Lower lobe of right lung (tissue), 2 donors: ENCODE measurements around the gene RHOT2. TPM values are rescaled to one million over a fixed set of nuclear protein-coding genes. Genes with fewer than 3 reads are reported as not detected.
A peak's percentile ranks its signal among the peaks of the same experiment; 100 is the strongest.

Experiments
- ATAC-seq, 2 donors: fragments of 200-7000 bp; cut with Tn5 transposase; one replicate each; pipeline ENCODE4 v1.9.1; 2020 to 2022; ENCODE audit warnings: mild to moderate bottlenecking in 2 of 2, moderate library complexity in 2 of 2
- DNase-seq: peaks from one replicate; pipeline ENCODE4 v3.0.0-alpha.2; 2020
- H3K27ac ChIP-seq: fragments of 200-600 bp; one replicate; pipeline ENCODE4 v1.8.0; 2022
- H3K27me3 ChIP-seq: fragments of 200-600 bp; one replicate; pipeline ENCODE4 v1.8.0; 2022; ENCODE audit warnings: low read depth
- H3K36me3 ChIP-seq: fragments of 200-600 bp; one replicate; pipeline ENCODE4 v1.8.0; 2022; ENCODE audit warnings: mild to moderate bottlenecking
- H3K4me1 ChIP-seq: fragments of 200-600 bp; one replicate; pipeline ENCODE4 v1.8.0; 2022
- H3K4me3 ChIP-seq: fragments of 200-600 bp; one replicate; pipeline ENCODE4 v1.8.0; 2022; ENCODE audit warnings: mild to moderate bottlenecking
- H3K9me3 ChIP-seq: fragments of 200-600 bp; one replicate; pipeline ENCODE4 v1.8.0; 2022
- CTCF ChIP-seq: fragments of 200-600 bp; IDR thresholded peaks from one replicate; pipeline ENCODE4 v1.8.0; 2022; ENCODE audit warnings: antibody characterized with exemption, mild to moderate bottlenecking
- intact Hi-C: fragments of 100-400 bp; cut with DNase I; formaldehyde crosslinking; loops from one replicate; pipeline ENCODE4 v1.11.0; 2022
- total RNA-seq: library from RNA; stranded (reverse); fragmentation: NEBNext Ultra II Directional; extraction: Animal tissue kit (Norgen Biotek cat#: 25700); gene quantifications from one replicate; pipeline ENCODE4 v1.2.1, GENCODE V29; 2021
- donor health status: DM: no; HTN: yes; CAD: no; lungs with severe emphysema.

Gene RHOT2
- total RNA-seq, 1 donor from 2014 or later: 81.6 TPM

GRCh38 chr16:668519-669171 is 713 bp downstream of the RHOT2 start:
- no peak for DNase-seq

GRCh38 chr16:669666-670065 is 1.7 kb downstream of the RHOT2 start:
- no peak for DNase-seq
- intact Hi-C loops: no loop called here
- no peaks in the 10 kb centered on the region for H3K27me3 ChIP-seq
- peaks cover 49% of the 10 kb centered on the region for H3K36me3 ChIP-seq
- no peak overlapping the region for H3K27ac ChIP-seq
- no peak overlapping the region for H3K4me3 ChIP-seq
- TF ChIP-seq CTCF: no peak
- H3K4me1 ChIP-seq: peaks cover 22% of the 10 kb centered on the region
- ATAC-seq: no peak
- no peaks in the 10 kb centered on the region for H3K9me3 ChIP-seq

More at GRCh38 chr16:668519-669171, 713 bp downstream of the RHOT2 start:
- H3K36me3 ChIP-seq: peaks cover 45% of the 10 kb centered on the region
- intact Hi-C loops: no loop called here
- peak; percentile 0 to 11 for ATAC-seq
- peaks cover 18% of the 10 kb centered on the region for H3K4me1 ChIP-seq
- H3K27me3 ChIP-seq: no peaks in the 10 kb centered on the region
- peak overlapping the region; percentile 96 for H3K4me3 ChIP-seq
- TF ChIP-seq CTCF: no peak
- H3K9me3 ChIP-seq: no peaks in the 10 kb centered on the region
- peak overlapping the region; percentile 87 for H3K27ac ChIP-seq

GRCh38 chr16:670485-671352 is 2.8 kb downstream of the RHOT2 start:
- DNase-seq: no peak
- Histone ChIP-seq H3K9me3 (no peaks in the 10 kb centered on the region), H3K27me3 (no peaks in the 10 kb centered on the region), H3K4me1 (peaks cover 29% of the 10 kb centered on the region), H3K4me3 (no peak overlapping the region), H3K36me3 (peaks cover 49% of the 10 kb centered on the region), H3K27ac (no peak overlapping the region)
- intact Hi-C loops: no loop called here
- ATAC-seq: no peak
- TF ChIP-seq CTCF: no peak

GRCh38 chr16:671353-672131 is 3.6 kb downstream of the RHOT2 start:
- no peaks in the 10 kb centered on the region for H3K9me3 ChIP-seq
- peaks cover 49% of the 10 kb centered on the region for H3K36me3 ChIP-seq
- intact Hi-C loops: no loop called here
- H3K27me3 ChIP-seq: peaks cover 4% of the 10 kb centered on the region
- H3K4me1 ChIP-seq: peaks cover 29% of the 10 kb centered on the region
- H3K4me3 ChIP-seq: no peak overlapping the region
- ATAC-seq: no peak
- DNase-seq: no peak
- H3K27ac ChIP-seq: no peak overlapping the region
- no peak for TF ChIP-seq CTCF

- ATAC-seq (no peak), DNase-seq (no peak)
- H3K4me1 ChIP-seq: peaks cover 26% of the 10 kb centered on the region
- H3K27me3 ChIP-seq: peaks cover 11% of the 10 kb centered on the region
- peaks cover 49% of the 10 kb centered on the region for H3K36me3 ChIP-seq
- intact Hi-C loops: no loop called here
- TF ChIP-seq CTCF: no peak
- no peaks in the 10 kb centered on the region for H3K9me3 ChIP-seq
- H3K27ac ChIP-seq: no peak overlapping the region
- no peak overlapping the region for H3K4me3 ChIP-seq
Observed at GRCh38 chr16:672371-672770, 4.4 kb downstream of the RHOT2 start.
